ENCODE results near the gene TOR4A.

Gene TOR4A

GRCh38 chr9:137251490-137252268 is 25.8 kb upstream of the TOR4A start:
- no peak for DNase-seq

- no peak for DNase-seq
These were observed 24.7 kb upstream of the TOR4A start for GRCh38 chr9:137252555-137253506.

- no peak for DNase-seq
These were observed 23.6 kb upstream of the TOR4A start for GRCh38 chr9:137253717-137254623.

- DNase-seq, result peak; percentile 44 to 98 (median 89)
These were observed 22.7 kb upstream of the TOR4A start, which contains the start of gene NELFB for GRCh38 chr9:137254624-137255447. TSS of gene NELFB (plus strand) at chr9:137255327.

DNA sequence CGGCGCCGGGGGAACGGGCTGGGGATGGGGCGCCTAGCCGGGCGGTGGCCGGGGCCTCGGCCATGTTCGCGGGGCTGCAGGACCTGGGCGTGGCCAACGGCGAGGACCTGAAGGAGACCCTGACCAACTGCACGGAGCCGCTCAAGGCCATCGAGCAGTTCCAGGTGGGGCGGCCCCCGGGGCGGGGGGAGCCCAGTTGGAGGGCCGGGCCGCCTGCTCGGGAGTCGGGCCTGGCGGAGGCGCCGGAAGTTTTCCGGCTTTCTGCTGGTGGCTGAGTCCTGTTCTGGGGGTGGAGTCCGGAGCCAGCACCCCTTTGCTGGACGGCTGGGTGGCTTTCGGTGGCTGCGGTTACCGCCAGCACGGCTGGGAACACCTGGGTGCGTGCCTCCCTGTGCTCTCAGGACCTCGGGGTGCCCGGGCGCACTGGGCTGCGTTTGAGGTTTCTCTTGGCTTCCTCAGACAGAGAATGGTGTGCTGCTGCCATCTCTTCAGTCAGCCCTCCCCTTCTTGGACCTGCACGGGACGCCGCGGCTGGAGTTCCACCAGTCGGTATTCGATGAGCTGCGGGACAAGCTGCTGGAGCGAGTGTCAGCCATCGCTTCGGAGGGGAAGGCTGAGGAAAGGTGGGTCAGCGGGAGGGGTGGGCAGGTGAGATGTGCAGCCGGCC is 21.9 kb upstream of the TOR4A start:
- DNase-seq, result peak in 1 of 51 donors; percentile 48

GRCh38 chr9:137256362-137256761 is 21.2 kb upstream of the TOR4A start:
- DNase-seq, result no peak

DNA sequence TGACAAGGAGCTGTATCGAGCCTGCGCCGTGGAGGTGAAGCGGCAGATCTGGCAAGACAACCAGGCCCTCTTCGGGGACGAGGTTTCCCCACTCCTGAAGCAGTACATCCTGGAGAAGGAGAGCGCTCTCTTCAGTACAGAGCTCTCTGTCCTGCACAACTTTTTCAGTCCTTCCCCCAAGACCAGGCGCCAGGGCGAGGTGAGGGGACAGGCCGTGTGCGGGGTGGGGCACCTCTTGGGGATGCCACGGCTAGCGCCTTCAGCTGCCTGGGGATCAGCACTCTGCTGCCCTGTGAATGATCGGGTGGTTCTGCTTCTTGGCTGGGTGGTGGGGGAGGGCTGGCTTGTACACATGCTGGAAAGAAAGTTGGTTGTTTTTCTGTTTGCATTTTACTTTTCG is 20.7 kb upstream of the TOR4A start:
- DNase-seq, result no peak

GRCh38 chr9:137262173-137262908 is 15.2 kb upstream of the TOR4A start:
- DNase-seq, result peak in 10 of 51 donors; percentile 6 to 36 (median 20)

DNA sequence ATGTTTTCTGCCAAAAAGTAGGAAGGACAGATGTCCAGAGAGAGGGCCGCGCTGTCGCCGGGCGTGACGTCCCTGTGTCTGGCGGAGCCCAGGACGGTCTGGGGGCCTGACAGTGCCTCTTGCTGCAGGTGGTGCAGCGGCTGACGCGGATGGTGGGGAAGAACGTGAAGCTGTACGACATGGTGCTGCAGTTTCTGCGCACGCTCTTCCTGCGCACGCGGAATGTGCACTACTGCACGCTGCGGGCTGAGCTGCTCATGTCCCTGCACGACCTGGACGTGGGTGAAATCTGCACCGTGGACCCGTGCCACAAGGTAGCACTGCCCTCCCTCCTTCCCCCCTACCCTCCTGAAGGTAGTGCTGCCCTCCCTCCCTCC is 14.6 kb upstream of the TOR4A start:
- no peak for DNase-seq

GRCh38 chr9:137263506-137263905 is 14.0 kb upstream of the TOR4A start:
- no peak for DNase-seq

DNA sequence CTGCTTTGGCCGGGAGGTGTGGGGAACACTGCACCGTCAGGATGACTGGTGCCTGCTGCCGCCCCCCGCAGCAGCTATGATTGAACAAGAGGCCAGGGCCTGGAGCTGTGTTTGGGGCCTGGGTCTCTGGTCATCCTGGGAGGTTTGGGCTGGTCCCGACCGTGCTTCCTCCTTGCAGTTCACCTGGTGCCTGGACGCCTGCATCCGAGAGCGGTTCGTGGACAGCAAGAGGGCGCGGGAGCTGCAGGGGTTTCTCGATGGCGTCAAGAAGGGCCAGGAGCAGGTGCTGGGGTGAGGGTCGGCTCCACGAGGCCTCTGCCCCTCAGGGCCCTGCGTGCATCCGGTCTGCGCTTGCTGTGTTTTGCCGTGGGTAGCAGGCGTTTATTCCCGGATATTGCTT is 13.5 kb upstream of the TOR4A start:
- DNase-seq, result no peak

- no peak for DNase-seq
These were observed 11.9 kb upstream of the TOR4A start for GRCh38 chr9:137265496-137266161.

DNA sequence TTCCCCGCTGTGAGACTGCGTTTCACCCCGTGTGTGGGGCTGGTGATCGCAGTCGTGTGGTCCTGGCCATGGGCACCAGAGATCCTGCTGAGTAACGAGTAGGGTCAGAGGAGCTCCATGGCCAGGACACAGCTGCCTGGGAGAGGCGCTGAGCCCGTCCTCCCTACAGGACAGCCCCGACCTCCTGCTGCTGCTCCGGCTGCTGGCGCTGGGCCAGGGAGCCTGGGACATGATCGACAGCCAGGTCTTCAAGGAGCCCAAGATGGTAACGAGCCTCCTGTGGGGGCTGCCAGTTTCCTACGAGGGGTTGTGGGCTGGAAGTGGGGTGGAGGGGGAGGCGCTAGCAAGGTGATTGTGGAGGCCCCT is 11.4 kb upstream of the TOR4A start:
- DNase-seq, result no peak

DNA sequence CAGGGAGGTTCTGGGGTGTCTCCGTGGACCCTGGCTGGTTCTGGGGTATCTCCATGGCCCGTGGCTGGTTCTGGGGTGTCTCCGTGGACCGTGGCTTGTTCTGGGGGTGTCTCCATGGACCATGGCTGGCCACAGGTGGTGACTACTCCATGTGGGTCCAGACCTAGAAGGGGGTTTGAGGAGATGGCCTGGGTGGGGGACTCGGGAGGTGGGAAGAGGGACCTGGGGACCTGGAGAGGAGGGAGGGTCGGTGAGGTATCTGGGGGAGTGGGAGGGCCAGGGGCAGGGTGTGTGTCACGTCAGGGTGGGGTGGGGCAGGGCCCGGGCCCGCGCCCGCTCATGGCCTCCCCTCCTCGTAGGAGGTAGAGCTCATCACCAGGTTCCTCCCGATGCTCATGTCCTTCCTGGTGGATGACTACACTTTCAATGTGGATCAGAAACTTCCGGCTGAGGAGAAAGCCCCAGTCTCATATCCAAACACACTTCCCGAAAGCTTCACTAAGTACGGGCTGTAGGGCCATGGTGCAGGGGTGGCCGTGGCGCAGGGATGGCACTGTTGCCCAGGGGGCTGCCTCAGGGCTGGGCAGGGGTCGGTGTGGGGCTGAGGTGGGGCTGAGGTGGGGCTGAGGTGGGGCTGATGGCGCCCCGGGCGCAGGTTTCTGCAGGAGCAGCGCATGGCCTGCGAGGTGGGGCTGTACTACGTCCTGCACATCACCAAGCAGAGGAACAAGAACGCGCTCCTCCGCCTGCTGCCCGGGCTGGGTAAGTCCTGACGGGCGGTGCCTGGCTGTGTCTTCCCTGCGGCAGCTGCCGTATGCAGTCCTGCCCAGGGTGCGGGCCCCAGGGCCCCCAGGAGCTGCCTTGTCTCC is 10.7 kb upstream of the TOR4A start:
- no peak for DNase-seq

DNA sequence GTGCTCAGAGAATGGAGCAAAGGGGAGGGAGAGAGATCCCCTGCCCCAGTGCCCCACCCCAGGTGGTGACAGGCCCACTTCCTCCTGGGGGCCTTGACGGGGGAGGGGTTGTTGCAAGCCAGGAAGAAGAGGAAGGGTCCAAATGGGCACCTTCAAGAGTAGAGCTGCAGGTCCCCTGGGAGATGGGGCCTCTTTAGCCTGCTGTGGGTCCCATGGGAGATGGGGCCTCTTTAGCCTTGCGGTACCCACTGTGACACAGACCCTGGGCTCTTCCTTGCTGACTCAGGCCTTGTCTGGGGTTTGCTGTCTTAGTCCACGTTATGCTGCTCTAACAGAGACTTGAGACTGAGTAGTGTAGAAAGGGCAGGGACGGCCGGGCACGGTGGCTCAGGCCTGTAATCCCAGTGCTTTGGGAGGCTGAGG is 9.6 kb upstream of the TOR4A start:
- no peak for DNase-seq

GRCh38 chr9:137268538-137269201 is 8.9 kb upstream of the TOR4A start:
- DNase-seq, result no peak

DNA sequence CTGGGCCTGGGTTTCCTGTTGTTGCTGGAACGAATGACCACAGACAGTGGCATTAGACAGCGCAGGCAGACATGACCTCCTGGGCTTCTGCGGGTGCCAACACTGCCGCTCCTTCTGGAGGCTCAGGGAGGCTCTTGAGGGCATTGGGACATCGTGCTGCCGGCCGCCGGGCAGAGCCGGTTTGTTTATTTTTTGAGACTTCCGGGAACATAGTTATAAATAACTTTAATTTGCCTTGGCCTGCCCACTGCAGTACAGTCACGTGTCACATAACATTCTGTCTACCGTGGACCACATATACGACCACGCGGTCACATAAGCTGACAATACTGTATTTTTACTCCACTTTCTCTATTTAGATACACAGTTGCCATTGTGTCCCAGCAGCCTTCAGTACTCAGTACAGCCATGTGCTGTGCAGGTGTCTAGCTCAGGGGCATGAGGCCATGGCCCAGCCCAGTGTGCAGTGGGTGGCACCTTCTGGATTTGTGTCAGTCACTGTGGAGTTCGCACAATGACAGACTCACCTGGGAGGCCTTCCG is 8.2 kb upstream of the TOR4A start:
- no peak for DNase-seq
